HepG2 (cell line): ENCODE results near the gene ZNF30. TPM values are rescaled to one million over a fixed set of nuclear protein-coding genes. Genes with fewer than 3 reads are reported as not detected.

Experiments
- ATAC-seq: fragments of 200-7000 bp; cut with Tn5 transposase; 3 replicates; pipeline ENCODE4 v1.9.1; 2020; ENCODE audit warnings: mild to moderate bottlenecking, moderate library complexity
- BruUV-seq: library from RNA; stranded (reverse); fragments of 400-500 nt; replicated peaks from 2 replicates; lab custom pipeline; 2021; lab: Mats Ljungman, UMichigan
- CTCF ChIA-PET: fragments of 300-600 bp; formaldehyde crosslinking; extraction: SDS; loops from one replicate; lab custom pipeline; 2021; ENCODE audit warnings: low total read pairs, inconsistent platforms, low intra/inter-chr PET ratio; lab: Yijun Ruan, JAX
- POLR2A ChIA-PET: fragments of 350-600 bp; sonication (Branson Sonifier 250); formaldehyde crosslinking; loops from one replicate; lab custom pipeline; 2020; ENCODE audit warnings: antibody characterized with exemption, inconsistent platforms; lab: Yijun Ruan, JAX
- DNase-seq: peaks from one replicate; pipeline ENCODE4 v3.0.0-alpha.2; 2015; ENCODE audit warnings: low spot score
- FAIRE-seq: peaks from 3 replicates; lab custom pipeline; 2011; peaks lifted over from hg19 to GRCh38; lab: Jason Lieb, UNC
- H2AFZ ChIP-seq: one replicate; pipeline ENCODE4 v1.6.1; 2011; ENCODE audit warnings: low read length, inconsistent platforms
- H3K27ac ChIP-seq: fragments of 300-600 bp; 3 replicates; pipeline ENCODE4 v1.8.0; 2011; ENCODE audit warnings: mixed run types, mild to moderate bottlenecking, mixed read lengths, low read length, inconsistent platforms; ENCODE audit not compliant: insufficient read depth; ENCODE audit errors: extremely low read length
- H3K27me3 ChIP-seq, 2 experiments: fragments of 200-600 bp in 1 of 2; 2 replicates in 1 of 2; 3 replicates in 1 of 2; pipeline versions ENCODE4 v1.6.0 to v1.8.0; 2011; ENCODE audit warnings: low read length in 2 of 2, mild to moderate bottlenecking in 2 of 2, moderate library complexity in 2 of 2, inconsistent platforms in 1 of 2; ENCODE audit not compliant: insufficient read depth in 2 of 2, control insufficient read depth in 1 of 2
- H3K36me3 ChIP-seq, 2 experiments: fragments of 200-600 bp in 1 of 2; replicated peaks in 1 of 2; 2 replicates in 1 of 2; 3 replicates in 1 of 2; pipeline versions ENCODE4 v1.5.1 to v1.8.0; 2011; ENCODE audit warnings: low read length in 2 of 2, inconsistent platforms in 1 of 2; ENCODE audit not compliant: insufficient read depth in 2 of 2, control insufficient read depth in 1 of 2
- H3K4me1 ChIP-seq: 2 replicates; pipeline ENCODE4 v1.5.1; 2012; ENCODE audit warnings: low read length, inconsistent platforms; ENCODE audit not compliant: insufficient read depth
- H3K4me2 ChIP-seq: 2 replicates; pipeline ENCODE4 v1.6.0; 2011; ENCODE audit warnings: low read depth, low read length, inconsistent platforms
- H3K4me3 ChIP-seq, 3 experiments: fragments of 200-600 bp in 1 of 3; sonication (generic), shearing (Covaris generic) in 1 of 3; replicated peaks in 1 of 3; 2 replicates each; pipeline ENCODE4 v1.5.1; 2011 to 2016; ENCODE audit warnings: low read length in 3 of 3, inconsistent platforms in 2 of 3, low read depth in 2 of 3, mild to moderate bottlenecking in 2 of 3, control low read depth in 1 of 3, mixed read lengths in 1 of 3; ENCODE audit not compliant: insufficient read depth in 1 of 3
- H3K79me2 ChIP-seq: one replicate; pipeline ENCODE4 v1.6.1; 2011; ENCODE audit warnings: low read length, inconsistent platforms; ENCODE audit not compliant: insufficient read depth
- H3K9ac ChIP-seq: 2 replicates; pipeline ENCODE4 v1.6.0; 2011; ENCODE audit warnings: mild to moderate bottlenecking, low read depth, low read length, inconsistent platforms; ENCODE audit not compliant: insufficient read depth
- H3K9me3 ChIP-seq: 2 replicates; pipeline ENCODE4 v1.5.1; 2012; ENCODE audit warnings: mild to moderate bottlenecking, low read length
- H4K20me1 ChIP-seq: 2 replicates; pipeline ENCODE4 v1.6.0; 2011; ENCODE audit warnings: inconsistent platforms, mild to moderate bottlenecking, low read length, moderate library complexity; ENCODE audit not compliant: insufficient read depth
- CBFB ChIP-seq: sonication (generic); formaldehyde crosslinking; IDR thresholded peaks from 2 replicates; pipeline ENCODE4 v1.4.0; 2020; ENCODE audit warnings: missing genetic modification reagents
- CENPT ChIP-seq: sonication (generic); formaldehyde crosslinking; IDR thresholded peaks from 2 replicates; pipeline ENCODE4 v1.8.0; 2022; ENCODE audit warnings: low read depth, mild to moderate bottlenecking, moderate library complexity, missing genetic modification reagents
- E2F2 ChIP-seq: sonication (generic); formaldehyde crosslinking; IDR thresholded peaks from 2 replicates; pipeline ENCODE4 v1.4.0; 2020; ENCODE audit warnings: missing genetic modification reagents, borderline replicate concordance
- ELF4 ChIP-seq: sonication (generic); formaldehyde crosslinking; IDR thresholded peaks from 2 replicates; pipeline ENCODE4 v1.5.0; 2020; ENCODE audit warnings: missing genetic modification reagents, mild to moderate bottlenecking, moderate library complexity, borderline replicate concordance
- KLF11 ChIP-seq: IDR thresholded peaks from 2 replicates; pipeline ENCODE4 v1.6.1; 2016; ENCODE audit warnings: missing compliant biosample characterization
- ZFX ChIP-seq: sonication (generic); formaldehyde crosslinking; IDR thresholded peaks from 2 replicates; pipeline ENCODE4 v1.4.0; 2020; ENCODE audit warnings: mild to moderate bottlenecking, low read depth, missing genetic modification reagents, moderate library complexity
- ZNF225 ChIP-seq: sonication (generic); formaldehyde crosslinking; IDR thresholded peaks from 2 replicates; pipeline ENCODE4 v1.4.0; 2020; ENCODE audit warnings: mild to moderate bottlenecking, missing genetic modification reagents
- ZNF333 ChIP-seq: sonication (generic); formaldehyde crosslinking; IDR thresholded peaks from 2 replicates; pipeline ENCODE4 v1.4.0; 2020; ENCODE audit warnings: mild to moderate bottlenecking, missing genetic modification reagents, borderline replicate concordance
- ZNF431 ChIP-seq: sonication (generic); formaldehyde crosslinking; IDR thresholded peaks from 2 replicates; pipeline ENCODE4 v1.9.0; 2022; ENCODE audit warnings: missing genetic modification reagents, low read depth, mild to moderate bottlenecking, borderline replicate concordance
- ZNF616 ChIP-seq: sonication (generic); formaldehyde crosslinking; IDR thresholded peaks from 2 replicates; pipeline ENCODE4 v1.5.0; 2020; ENCODE audit warnings: low read depth, mild to moderate bottlenecking, missing genetic modification reagents
- ZSCAN30 ChIP-seq: sonication (generic); formaldehyde crosslinking; IDR thresholded peaks from 2 replicates; pipeline ENCODE4 v1.5.0; 2020; ENCODE audit warnings: mild to moderate bottlenecking, missing genetic modification reagents
- in situ Hi-C: cut with HindIII; loops from 2 replicates; pipeline ENCODE4 v1.10.0; 2017; ENCODE audit warnings: low pct_unique_long_range_greater_than_20kb; ENCODE audit not compliant: extremely low pct_ligation_motif_present
- intact Hi-C: fragments of 100-400 bp; cut with micrococcal nuclease; formaldehyde crosslinking; loops from one replicate; pipeline ENCODE4 v1.10.0; 2022; ENCODE audit not compliant: unreplicated experiment
- polyA plus RNA-seq, 8 experiments: library from polyadenylated mRNA; depleted of rRNA in 3 of 8; stranded (reverse) in 7 of 8; unstranded in 1 of 8; fragments of >200 nt; fragmentation: Illumina TruSeq in 4 of 8; extraction: Trizol in 4 of 8; gene quantifications; 2 replicates each; pipeline versions ENCODE4 v1.2.1 to v1.2.3, GENCODE V29; 2011 to 2016; ENCODE audit warnings: low read depth in 4 of 8, missing spikeins in 1 of 8, mixed read lengths in 1 of 8; ENCODE audit not compliant: insufficient read depth in 1 of 8
- total RNA-seq, 5 experiments: library from RNA; depleted of rRNA; stranded (reverse); fragments of >200 nt; fragmentation: Illumina TruSeq; extraction: Trizol; gene quantifications; 2 replicates each; pipeline ENCODE4 v1.2.3, GENCODE V29; 2016; ENCODE audit warnings: low read depth in 1 of 5
- TF ChIP-seq, protein P1 (sequence below), 2 experiments: sonication (generic) in 1 of 2; formaldehyde crosslinking in 1 of 2; IDR thresholded peaks; 2 replicates each; pipeline versions ENCODE4 v1.6.1 to v1.9.0; 2014 to 2022; ENCODE audit warnings: antibody characterized with exemption in 1 of 2, borderline replicate concordance in 1 of 2, inconsistent platforms in 1 of 2, low read depth in 1 of 2, missing genetic modification reagents in 1 of 2

The ZNF30 gene
- total and polyA plus RNA-seq, 2 of the 13 experiments (the other 11 are each of a cell fraction or from before 2014, with no cell fraction given), result 2.3 to 4.4 TPM

- H3K27me3 ChIP-seq, result no peaks in the 10 kb centered on the region
- H3K4me2 ChIP-seq, result no peak overlapping the region
- in situ Hi-C loops (no loop called here), intact Hi-C loops (no loop called here)
- no peak overlapping the region for H3K4me3 ChIP-seq
- no peak overlapping the region for H2AFZ ChIP-seq
- H3K9me3 ChIP-seq, result peaks cover 18% of the 10 kb centered on the region
- ATAC-seq (no peak), FAIRE-seq (no peak), DNase-seq (no peak)
- H3K27ac ChIP-seq, result no peak overlapping the region
- ChIA-PET CTCF (no interaction called here), POLR2A (no interaction called here)
- no peaks in the 10 kb centered on the region for H3K79me2 ChIP-seq
- H3K4me1 ChIP-seq, result no peaks in the 10 kb centered on the region
- TF ChIP-seq ZSCAN30 (CRISPR knock-in tag) (no peak), ZNF225 (CRISPR knock-in tag) (no peak), E2F2 (CRISPR knock-in tag) (no peak), ZNF431 (CRISPR knock-in tag) (no peak), CENPT (CRISPR knock-in tag) (no peak), ELF4 (CRISPR knock-in tag) (no peak), ZNF333 (CRISPR knock-in tag) (no peak), ZFX (CRISPR knock-in tag) (no peak), KLF11 (no peak), CBFB (CRISPR knock-in tag) (no peak), ZNF616 (CRISPR knock-in tag) (no peak)
- TF ChIP-seq, protein P1, sequence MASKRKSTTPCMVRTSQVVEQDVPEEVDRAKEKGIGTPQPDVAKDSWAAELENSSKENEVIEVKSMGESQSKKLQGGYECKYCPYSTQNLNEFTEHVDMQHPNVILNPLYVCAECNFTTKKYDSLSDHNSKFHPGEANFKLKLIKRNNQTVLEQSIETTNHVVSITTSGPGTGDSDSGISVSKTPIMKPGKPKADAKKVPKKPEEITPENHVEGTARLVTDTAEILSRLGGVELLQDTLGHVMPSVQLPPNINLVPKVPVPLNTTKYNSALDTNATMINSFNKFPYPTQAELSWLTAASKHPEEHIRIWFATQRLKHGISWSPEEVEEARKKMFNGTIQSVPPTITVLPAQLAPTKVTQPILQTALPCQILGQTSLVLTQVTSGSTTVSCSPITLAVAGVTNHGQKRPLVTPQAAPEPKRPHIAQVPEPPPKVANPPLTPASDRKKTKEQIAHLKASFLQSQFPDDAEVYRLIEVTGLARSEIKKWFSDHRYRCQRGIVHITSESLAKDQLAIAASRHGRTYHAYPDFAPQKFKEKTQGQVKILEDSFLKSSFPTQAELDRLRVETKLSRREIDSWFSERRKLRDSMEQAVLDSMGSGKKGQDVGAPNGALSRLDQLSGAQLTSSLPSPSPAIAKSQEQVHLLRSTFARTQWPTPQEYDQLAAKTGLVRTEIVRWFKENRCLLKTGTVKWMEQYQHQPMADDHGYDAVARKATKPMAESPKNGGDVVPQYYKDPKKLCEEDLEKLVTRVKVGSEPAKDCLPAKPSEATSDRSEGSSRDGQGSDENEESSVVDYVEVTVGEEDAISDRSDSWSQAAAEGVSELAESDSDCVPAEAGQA (IDR thresholded peaks at IDR 0.05; ENCODE audit: low read depth), result no peak
- TF ChIP-seq, protein P1 (CRISPR knock-in tag; IDR thresholded peaks at IDR 0.05; ENCODE audit: borderline replicate concordance), result no peak
- H3K9ac ChIP-seq, result no peak overlapping the region
- BruUV-seq, result no TSS peak
- H3K36me3 ChIP-seq, result peaks cover 10 to 17% of the 10 kb centered on the region in 2 experiments
- H4K20me1 ChIP-seq, result no peaks in the 10 kb centered on the region; the same call in 1 of the 2 replicates
Measured at GRCh38 chr19:34953092-34953491, 26.4 kb downstream of the ZNF30 start.
